H9 (cell line): ENCODE results near the gene DMAC2. TPM values are rescaled to one million over a fixed set of nuclear protein-coding genes. Genes with fewer than 3 reads are reported as not detected.

Experiments
- DNase-seq: peaks from one replicate; pipeline ENCODE4 v3.0.0-alpha.2; 2017
- H2AFZ ChIP-seq: one replicate; pipeline ENCODE4 v1.6.1; 2013; ENCODE audit warnings: mild to moderate bottlenecking, low read length, control low read depth, moderate library complexity
- H2AK5ac ChIP-seq: 2 replicates; pipeline ENCODE4 v1.6.1; 2013; ENCODE audit warnings: low read length, control low read depth, mixed read lengths; ENCODE audit not compliant: insufficient read length
- H2BK120ac ChIP-seq: one replicate; pipeline ENCODE4 v1.6.1; 2013; ENCODE audit warnings: low read depth, mild to moderate bottlenecking, low read length, control low read depth, inconsistent platforms; ENCODE audit not compliant: poor library complexity, severe bottlenecking
- H2BK12ac ChIP-seq: 2 replicates; pipeline ENCODE4 v1.6.1; 2013; ENCODE audit warnings: low read length, control low read depth, mixed read lengths, low read depth; ENCODE audit not compliant: insufficient read length
- H2BK15ac ChIP-seq: 2 replicates; pipeline ENCODE4 v1.6.1; 2013; ENCODE audit warnings: low read depth, low read length, control low read depth
- H2BK20ac ChIP-seq: one replicate; pipeline ENCODE4 v1.6.1; 2013; ENCODE audit warnings: low read depth, mild to moderate bottlenecking, low read length, control low read depth, inconsistent platforms; ENCODE audit not compliant: poor library complexity, severe bottlenecking
- H2BK5ac ChIP-seq: 2 replicates; pipeline ENCODE4 v1.6.1; 2013; ENCODE audit warnings: low read length, control low read depth, mixed read lengths; ENCODE audit not compliant: insufficient read length
- H3K14ac ChIP-seq: 2 replicates; pipeline ENCODE4 v1.6.1; 2013; ENCODE audit warnings: low read length, control low read depth; ENCODE audit not compliant: insufficient read depth
- H3K18ac ChIP-seq: 2 replicates; pipeline ENCODE4 v1.6.1; 2013; ENCODE audit warnings: low read depth, mild to moderate bottlenecking, mixed read lengths, low read length, control low read depth; ENCODE audit not compliant: insufficient read length
- H3K23ac ChIP-seq: 2 replicates; pipeline ENCODE4 v1.6.1; 2013; ENCODE audit warnings: low read length, control low read depth, mixed read lengths, low read depth; ENCODE audit not compliant: insufficient read length
- H3K23me2 ChIP-seq: 2 replicates; pipeline ENCODE4 v1.6.1; 2013; ENCODE audit warnings: low read depth, mild to moderate bottlenecking, mixed read lengths, low read length, control low read depth; ENCODE audit not compliant: insufficient read length, poor library complexity, severe bottlenecking
- H3K27ac ChIP-seq: 2 replicates; pipeline ENCODE4 v1.5.1; 2013; ENCODE audit warnings: low read length, control low read depth, mixed read lengths, low read depth; ENCODE audit not compliant: insufficient read length
- H3K27me3 ChIP-seq: 2 replicates; pipeline ENCODE4 v1.6.1; 2013; ENCODE audit warnings: low read length, control low read depth, inconsistent platforms; ENCODE audit not compliant: insufficient read depth
- H3K4ac ChIP-seq: 2 replicates; pipeline ENCODE4 v1.6.1; 2013; ENCODE audit warnings: low read depth, mild to moderate bottlenecking, control low read depth, inconsistent platforms, low read length, moderate library complexity
- H3K4me1 ChIP-seq: 2 replicates; pipeline ENCODE4 v1.6.1; 2013; ENCODE audit warnings: low read length, control low read depth, inconsistent platforms; ENCODE audit not compliant: insufficient read depth
- H3K4me2 ChIP-seq: 2 replicates; pipeline ENCODE4 v1.6.1; 2013; ENCODE audit warnings: low read length, control low read depth, mixed read lengths; ENCODE audit not compliant: insufficient read length, insufficient read depth
- H3K56ac ChIP-seq: 2 replicates; pipeline ENCODE4 v1.6.1; 2013; ENCODE audit warnings: low read depth, mild to moderate bottlenecking, mixed read lengths, low read length, control low read depth; ENCODE audit not compliant: insufficient read length
- H3K79me1 ChIP-seq: 2 replicates; pipeline ENCODE4 v1.6.1; 2013; ENCODE audit warnings: low read depth, mild to moderate bottlenecking, moderate library complexity, low read length, control low read depth, inconsistent platforms; ENCODE audit not compliant: insufficient read depth, poor library complexity, severe bottlenecking
- H3K79me2 ChIP-seq: 2 replicates; pipeline ENCODE4 v1.6.1; 2013; ENCODE audit warnings: low read length, control low read depth, inconsistent platforms; ENCODE audit not compliant: insufficient read depth
- H3K9ac ChIP-seq: 2 replicates; pipeline ENCODE4 v1.6.1; 2013; ENCODE audit warnings: low read length, control low read depth, mixed read lengths; ENCODE audit not compliant: insufficient read length; ENCODE audit errors: extremely low read depth
- H3K9me3 ChIP-seq: one replicate; pipeline ENCODE4 v1.6.1; 2013; ENCODE audit warnings: low read depth, low read length, inconsistent platforms; ENCODE audit not compliant: control insufficient read depth
- H3T11ph ChIP-seq: one replicate; pipeline ENCODE4 v1.6.1; 2013; ENCODE audit warnings: mild to moderate bottlenecking, low read length, control low read depth, inconsistent platforms
- H4K20me1 ChIP-seq: one replicate; pipeline ENCODE4 v1.6.1; 2013; ENCODE audit not compliant: control insufficient read depth, insufficient read length, insufficient read depth
- H4K5ac ChIP-seq: 2 replicates; pipeline ENCODE4 v1.6.1; 2013; ENCODE audit warnings: low read depth, mild to moderate bottlenecking, mixed read lengths, low read length, control low read depth; ENCODE audit not compliant: insufficient read length
- H4K8ac ChIP-seq: replicated peaks from 2 replicates; pipeline ENCODE4 v1.6.1; 2013; ENCODE audit warnings: low read length, control low read depth, mixed read lengths, low read depth; ENCODE audit not compliant: insufficient read length
- H4K91ac ChIP-seq: 2 replicates; pipeline ENCODE4 v1.6.1; 2013; ENCODE audit warnings: low read depth, mild to moderate bottlenecking, moderate library complexity, mixed read lengths, low read length, control low read depth; ENCODE audit not compliant: insufficient read length
- H3K27ac Mint-ChIP-seq, 3 experiments: 2 replicates in 2 of 3; 3 replicates in 1 of 3; pipeline ENCODE4 v1.8.0; 2020 to 2021; ENCODE audit warnings: mixed read lengths in 3 of 3, mild to moderate bottlenecking in 1 of 3, moderate library complexity in 1 of 3
- H3K27me3 Mint-ChIP-seq: 2 replicates; pipeline ENCODE4 v1.8.0; 2021; ENCODE audit warnings: low read depth, mild to moderate bottlenecking, moderate library complexity, mixed read lengths
- H3K36me3 Mint-ChIP-seq, 3 experiments: 2 replicates in 2 of 3; 3 replicates in 1 of 3; pipeline ENCODE4 v1.8.0; 2020 to 2021; ENCODE audit warnings: low read depth in 3 of 3, mixed read lengths in 3 of 3; ENCODE audit not compliant: insufficient read depth in 1 of 3
- H3K4me1 Mint-ChIP-seq, 2 experiments: 2 replicates each; pipeline ENCODE4 v1.8.0; 2020; ENCODE audit warnings: mixed read lengths in 2 of 2
- H3K4me3 Mint-ChIP-seq, 2 experiments: 2 replicates in 1 of 2; 3 replicates in 1 of 2; pipeline ENCODE4 v1.8.0; 2020 to 2021; ENCODE audit warnings: mild to moderate bottlenecking in 2 of 2, mixed read lengths in 2 of 2, moderate library complexity in 1 of 2
- H3K9me3 Mint-ChIP-seq, 2 experiments: 2 replicates in 1 of 2; 3 replicates in 1 of 2; pipeline ENCODE4 v1.8.0; 2020; ENCODE audit warnings: mild to moderate bottlenecking in 2 of 2, mixed read lengths in 2 of 2, moderate library complexity in 1 of 2
- CTCF ChIP-seq: fragments of 200-600 bp; sonication (generic); conservative IDR thresholded peaks from 3 replicates; pipeline ENCODE4 v1.8.0; 2021; ENCODE audit warnings: antibody characterized with exemption, mild to moderate bottlenecking
- WGBS: extraction: QIAGEN DNeasy Blood & Tissue Kit; methylation state at CpG from one replicate; pipeline ENCODE4 v1.1.7; 2013; ENCODE audit warnings: missing lambda C conversion rate, low lambda C conversion rate, mixed read lengths; ENCODE audit not compliant: insufficient read length; ENCODE audit errors: extremely low coverage; 5-methylcytosine and 5-hydroxymethylcytosine counted together
- total RNA-seq: library from RNA; stranded (reverse); gene quantifications from 2 replicates; pipeline ENCODE4 v1.2.1, GENCODE V29; 2021

DMAC2 gene
- total RNA-seq, 1 experiment from 2014 or later, result 70.5 TPM

GRCh38 chr19:41457241-41457640 lies 17.5 kb upstream of the DMAC2 start:
- Histone ChIP-seq H3K23me2 (no peaks in the 10 kb centered on the region), H3T11ph (no peak overlapping the region), H3K27me3 (no peaks in the 10 kb centered on the region), H3K79me1 (no peaks in the 10 kb centered on the region), H4K91ac (no peak overlapping the region), H3K18ac (no peak overlapping the region), H2BK120ac (no peak overlapping the region), H4K5ac (no peak overlapping the region), H3K23ac (no peak overlapping the region), H3K56ac (no peak overlapping the region), H2BK5ac (no peak overlapping the region), H3K9me3 (peaks cover 6% of the 10 kb centered on the region), H2BK12ac (no peak overlapping the region), H3K27ac (no peak overlapping the region), H3K4me2 (no peak overlapping the region), H3K9ac (no peak overlapping the region), H3K79me2 (no peaks in the 10 kb centered on the region), H2BK20ac (no peak overlapping the region), H3K14ac (no peak overlapping the region), H2BK15ac (no peak overlapping the region), H3K4me1 (no peaks in the 10 kb centered on the region), H2AFZ (no peak overlapping the region), H3K4ac (no peak overlapping the region), H4K20me1 (no peaks in the 10 kb centered on the region), H4K8ac (no peak overlapping the region), H2AK5ac (no peak overlapping the region)
- no peak for TF ChIP-seq CTCF
- Mint-ChIP-seq H3K4me3 (no peak overlapping the region), H3K4me1 (no peaks in the 10 kb centered on the region), H3K27me3 (peaks cover 2% of the 10 kb centered on the region), H3K9me3 (peaks cover 62 to 73% of the 10 kb centered on the region in 2 experiments), H3K27ac (no peak overlapping the region), H3K36me3 (peaks cover 0 to 15% (median 0%) of the 10 kb centered on the region in 3 experiments; a peak in 3 of 7 replicates)
- no peak for DNase-seq
- WGBS, result no CpG with 5 or more reads among the region's 1 CpG
